HepG2 (cell line): ENCODE measurements around the gene TNFRSF25. TPM values are rescaled to one million over a fixed set of nuclear protein-coding genes. Genes with fewer than 3 reads are reported as not detected.

Experiments used
- ATAC-seq: fragments of 200-7000 bp; cut with Tn5 transposase; 3 replicates; pipeline ENCODE4 v1.9.1; 2020; ENCODE audit warnings: mild to moderate bottlenecking, moderate library complexity
- BruUV-seq: library from RNA; stranded (reverse); fragments of 400-500 nt; replicated peaks from 2 replicates; lab custom pipeline; 2021; lab: Mats Ljungman, UMichigan
- CTCF ChIA-PET: fragments of 300-600 bp; formaldehyde crosslinking; extraction: SDS; loops from one replicate; lab custom pipeline; 2021; ENCODE audit warnings: low total read pairs, inconsistent platforms, low intra/inter-chr PET ratio; lab: Yijun Ruan, JAX
- POLR2A ChIA-PET: fragments of 350-600 bp; sonication (Branson Sonifier 250); formaldehyde crosslinking; loops from one replicate; lab custom pipeline; 2020; ENCODE audit warnings: antibody characterized with exemption, inconsistent platforms; lab: Yijun Ruan, JAX
- DNase-seq: peaks from one replicate; pipeline ENCODE4 v3.0.0-alpha.2; 2015; ENCODE audit warnings: low spot score
- FAIRE-seq: peaks from 3 replicates; lab custom pipeline; 2011; peaks lifted over from hg19 to GRCh38; lab: Jason Lieb, UNC
- H2AFZ ChIP-seq: one replicate; pipeline ENCODE4 v1.6.1; 2011; ENCODE audit warnings: low read length, inconsistent platforms
- H3K27ac ChIP-seq: fragments of 300-600 bp; 3 replicates; pipeline ENCODE4 v1.8.0; 2011; ENCODE audit warnings: mixed run types, mild to moderate bottlenecking, mixed read lengths, low read length, inconsistent platforms; ENCODE audit not compliant: insufficient read depth; ENCODE audit errors: extremely low read length
- H3K27me3 ChIP-seq, 2 experiments: fragments of 200-600 bp in 1 of 2; 2 replicates in 1 of 2; 3 replicates in 1 of 2; pipeline versions ENCODE4 v1.6.0 to v1.8.0; 2011; ENCODE audit warnings: low read length in 2 of 2, mild to moderate bottlenecking in 2 of 2, moderate library complexity in 2 of 2, inconsistent platforms in 1 of 2; ENCODE audit not compliant: insufficient read depth in 2 of 2, control insufficient read depth in 1 of 2
- H3K36me3 ChIP-seq, 2 experiments: fragments of 200-600 bp in 1 of 2; replicated peaks in 1 of 2; 2 replicates in 1 of 2; 3 replicates in 1 of 2; pipeline versions ENCODE4 v1.5.1 to v1.8.0; 2011; ENCODE audit warnings: low read length in 2 of 2, inconsistent platforms in 1 of 2; ENCODE audit not compliant: insufficient read depth in 2 of 2, control insufficient read depth in 1 of 2
- H3K4me1 ChIP-seq: 2 replicates; pipeline ENCODE4 v1.5.1; 2012; ENCODE audit warnings: low read length, inconsistent platforms; ENCODE audit not compliant: insufficient read depth
- H3K4me2 ChIP-seq: 2 replicates; pipeline ENCODE4 v1.6.0; 2011; ENCODE audit warnings: low read depth, low read length, inconsistent platforms
- H3K4me3 ChIP-seq, 3 experiments: fragments of 200-600 bp in 1 of 3; sonication (generic), shearing (Covaris generic) in 1 of 3; replicated peaks in 1 of 3; 2 replicates each; pipeline ENCODE4 v1.5.1; 2011 to 2016; ENCODE audit warnings: low read length in 3 of 3, inconsistent platforms in 2 of 3, low read depth in 2 of 3, mild to moderate bottlenecking in 2 of 3, control low read depth in 1 of 3, mixed read lengths in 1 of 3; ENCODE audit not compliant: insufficient read depth in 1 of 3
- H3K79me2 ChIP-seq: one replicate; pipeline ENCODE4 v1.6.1; 2011; ENCODE audit warnings: low read length, inconsistent platforms; ENCODE audit not compliant: insufficient read depth
- H3K9ac ChIP-seq: 2 replicates; pipeline ENCODE4 v1.6.0; 2011; ENCODE audit warnings: mild to moderate bottlenecking, low read depth, low read length, inconsistent platforms; ENCODE audit not compliant: insufficient read depth
- H3K9me3 ChIP-seq: 2 replicates; pipeline ENCODE4 v1.5.1; 2012; ENCODE audit warnings: mild to moderate bottlenecking, low read length
- H4K20me1 ChIP-seq: 2 replicates; pipeline ENCODE4 v1.6.0; 2011; ENCODE audit warnings: inconsistent platforms, mild to moderate bottlenecking, low read length, moderate library complexity; ENCODE audit not compliant: insufficient read depth
- GPN1 ChIP-seq: sonication (generic); formaldehyde crosslinking; IDR thresholded peaks from 2 replicates; pipeline ENCODE4 v1.5.1; 2020; ENCODE audit warnings: missing genetic modification reagents, borderline replicate concordance
- LBX2 ChIP-seq: sonication (generic); formaldehyde crosslinking; IDR thresholded peaks from 2 replicates; pipeline ENCODE4 v1.5.0; 2020; ENCODE audit warnings: missing genetic modification reagents, mild to moderate bottlenecking, borderline replicate concordance
- SALL1 ChIP-seq: sonication (generic); formaldehyde crosslinking; IDR thresholded peaks from 2 replicates; pipeline ENCODE4 v1.8.0; 2022; ENCODE audit warnings: mild to moderate bottlenecking, missing genetic modification reagents
- TP53 ChIP-seq: sonication (generic); formaldehyde crosslinking; conservative IDR thresholded peaks from 2 replicates; pipeline ENCODE4 v1.4.0; 2020; ENCODE audit warnings: missing genetic modification reagents
- ZBTB3 ChIP-seq: sonication (generic); formaldehyde crosslinking; IDR thresholded peaks from 2 replicates; pipeline ENCODE4 v1.4.0; 2020; ENCODE audit warnings: low read depth, mild to moderate bottlenecking, moderate library complexity, missing genetic modification reagents, borderline replicate concordance
- ZNF264 ChIP-seq: sonication (generic); formaldehyde crosslinking; IDR thresholded peaks from 2 replicates; pipeline ENCODE4 v1.4.0; 2020; ENCODE audit warnings: missing genetic modification reagents
- ZNF34 ChIP-seq: sonication (generic); formaldehyde crosslinking; IDR thresholded peaks from 2 replicates; pipeline ENCODE4 v1.4.0; 2020; ENCODE audit warnings: mild to moderate bottlenecking, missing genetic modification reagents, borderline replicate concordance
- ZNF761 ChIP-seq: sonication (generic); formaldehyde crosslinking; conservative IDR thresholded peaks from 2 replicates; pipeline ENCODE4 v1.4.0; 2020; ENCODE audit warnings: mild to moderate bottlenecking, missing genetic modification reagents
- ZSCAN29 ChIP-seq: sonication (generic); formaldehyde crosslinking; conservative IDR thresholded peaks from 2 replicates; pipeline ENCODE4 v1.4.0; 2020; ENCODE audit warnings: mild to moderate bottlenecking, missing genetic modification reagents
- WGBS: methylation state at CpG from one replicate; pipeline ENCODE4 v1.1.6; 2017; ENCODE audit warnings: low lambda C conversion rate; 5-methylcytosine and 5-hydroxymethylcytosine counted together
- in situ Hi-C: cut with HindIII; loops from 2 replicates; pipeline ENCODE4 v1.10.0; 2017; ENCODE audit warnings: low pct_unique_long_range_greater_than_20kb; ENCODE audit not compliant: extremely low pct_ligation_motif_present
- intact Hi-C: fragments of 100-400 bp; cut with micrococcal nuclease; formaldehyde crosslinking; loops from one replicate; pipeline ENCODE4 v1.10.0; 2022; ENCODE audit not compliant: unreplicated experiment
- polyA plus RNA-seq, 8 experiments: library from polyadenylated mRNA; depleted of rRNA in 3 of 8; stranded (reverse) in 7 of 8; unstranded in 1 of 8; fragments of >200 nt; fragmentation: Illumina TruSeq in 4 of 8; extraction: Trizol in 4 of 8; gene quantifications; 2 replicates each; pipeline versions ENCODE4 v1.2.1 to v1.2.3, GENCODE V29; 2011 to 2016; ENCODE audit warnings: low read depth in 4 of 8, missing spikeins in 1 of 8, mixed read lengths in 1 of 8; ENCODE audit not compliant: insufficient read depth in 1 of 8
- total RNA-seq, 5 experiments: library from RNA; depleted of rRNA; stranded (reverse); fragments of >200 nt; fragmentation: Illumina TruSeq; extraction: Trizol; gene quantifications; 2 replicates each; pipeline ENCODE4 v1.2.3, GENCODE V29; 2016; ENCODE audit warnings: low read depth in 1 of 5

The TNFRSF25 gene
- total and polyA plus RNA-seq, 2 of the 13 experiments (the other 11 are each of a cell fraction or from before 2014, with no cell fraction given), result 1.4 to 1.5 TPM

GRCh38 chr1:6434186-6434585 is 31.8 kb downstream of the TNFRSF25 start:
- H3K9me3 ChIP-seq, result no peaks in the 10 kb centered on the region
- no peak overlapping the region for H3K27ac ChIP-seq
- ATAC-seq (no peak), FAIRE-seq (no peak), DNase-seq (no peak)
- TF ChIP-seq ZNF264 (CRISPR knock-in tag) (no peak), ZBTB3 (CRISPR knock-in tag) (no peak), SALL1 (no peak), GPN1 (no peak), LBX2 (CRISPR knock-in tag) (no peak), ZNF761 (no peak), TP53 (no peak), ZSCAN29 (no peak), ZNF34 (CRISPR knock-in tag) (no peak)
- ChIA-PET POLR2A (no interaction called here), CTCF (no interaction called here)
- BruUV-seq, result no TSS peak
- no peak overlapping the region for H3K9ac ChIP-seq
- H2AFZ ChIP-seq, result no peak overlapping the region
- H3K4me3 ChIP-seq, result no peak overlapping the region
- no peaks in the 10 kb centered on the region for H3K36me3 ChIP-seq
- in situ Hi-C loops (no loop called here), intact Hi-C loops (no loop called here)
- H4K20me1 ChIP-seq, result no peaks in the 10 kb centered on the region
- peaks cover 22% of the 10 kb centered on the region for H3K4me1 ChIP-seq
- H3K79me2 ChIP-seq, result no peaks in the 10 kb centered on the region
- WGBS, result 22% methylated on average over 4 of the region's 5 CpGs
- peaks cover 9 to 54% of the 10 kb centered on the region in 2 experiments for H3K27me3 ChIP-seq
- no peak overlapping the region for H3K4me2 ChIP-seq
